ENCODE results near the gene PLCL1. TPM values are rescaled to one million over a fixed set of nuclear protein-coding genes. Genes with fewer than 3 reads are reported as not detected.

The PLCL1 gene
- total RNA-seq, 1 donor from 2014 or later, result 2.5 TPM

DNA sequence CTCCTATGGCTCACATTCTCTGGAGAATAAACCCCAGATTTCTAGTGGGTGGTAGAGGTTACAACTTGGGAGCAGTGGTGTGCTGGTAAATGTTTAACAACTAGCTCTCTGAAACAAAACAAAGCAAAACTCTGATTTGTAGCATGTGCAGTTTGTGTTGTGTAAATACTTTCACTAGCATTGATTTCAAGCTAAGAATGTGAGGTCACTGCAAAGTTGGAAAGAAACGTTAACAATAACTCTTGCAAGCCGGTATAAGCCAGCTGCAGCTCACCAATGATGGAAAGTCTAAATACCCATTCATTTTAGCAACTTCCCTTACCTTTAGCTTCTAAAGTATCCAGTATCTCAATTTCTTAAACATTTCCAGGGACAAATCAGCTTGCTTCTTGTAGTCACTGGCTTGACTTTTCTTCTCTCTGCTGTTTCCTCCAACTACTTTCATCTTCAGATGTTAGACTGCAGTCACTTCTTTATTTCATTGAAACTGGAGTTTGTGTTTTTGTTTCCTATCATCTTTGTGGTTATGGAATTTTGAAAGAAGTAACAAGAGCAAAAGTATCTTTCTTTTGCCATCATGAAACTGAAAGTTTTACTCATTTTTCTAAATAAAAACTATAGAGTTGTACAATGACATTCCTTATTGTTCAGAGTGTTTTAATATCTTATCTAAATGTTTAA lies 140.2 kb downstream of the PLCL1 start:
- intact Hi-C loops (cut with micrococcal nuclease), result no loop called here

DNA sequence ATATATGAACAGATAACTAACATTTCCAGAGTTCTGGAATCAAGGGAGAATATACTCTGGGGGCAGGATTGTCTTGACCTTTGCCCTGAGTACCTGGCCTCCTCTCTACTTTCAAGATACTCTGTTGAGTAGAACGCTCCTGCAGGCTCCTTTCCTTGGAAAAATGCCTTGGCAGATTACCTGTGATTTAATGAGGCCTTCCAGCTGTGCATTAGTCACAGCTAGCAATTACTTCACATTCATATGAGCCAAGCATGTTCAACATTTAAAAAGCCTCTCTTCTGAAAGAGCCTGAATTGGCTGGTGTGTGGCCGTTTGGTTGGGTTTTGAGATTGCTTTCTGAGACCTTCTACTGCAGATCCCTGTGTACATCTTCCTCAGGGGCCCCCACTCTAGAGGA lies 142.2 kb downstream of the PLCL1 start:
- intact Hi-C loops (cut with micrococcal nuclease), result no loop called here

DNA sequence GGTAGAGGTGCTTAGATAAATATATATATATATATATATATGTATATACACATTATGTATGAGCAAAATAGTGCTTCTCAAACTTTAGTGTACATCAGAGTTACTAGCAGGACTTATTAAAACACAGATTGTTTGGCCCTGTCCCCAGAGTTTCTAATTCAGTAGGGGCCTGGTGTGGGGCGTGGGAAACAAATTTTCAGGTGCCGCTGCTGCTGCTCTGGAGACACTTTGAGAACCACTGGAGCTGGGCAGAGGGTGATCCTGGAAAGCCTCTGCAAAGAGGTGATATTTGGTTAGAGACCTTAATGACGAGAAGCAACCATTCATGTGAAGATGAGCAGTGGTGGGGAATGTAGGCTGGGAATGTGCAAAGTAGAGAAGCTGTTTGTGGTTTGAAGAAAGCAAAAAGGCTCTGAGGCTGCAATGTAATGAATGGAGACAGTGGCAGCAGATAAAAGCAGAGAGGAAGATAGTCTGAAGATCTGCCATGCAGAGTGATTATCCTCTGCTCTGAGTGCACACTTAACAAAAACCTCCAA lies 142.9 kb downstream of the PLCL1 start:
- intact Hi-C loops (cut with micrococcal nuclease), result no loop called here

DNA sequence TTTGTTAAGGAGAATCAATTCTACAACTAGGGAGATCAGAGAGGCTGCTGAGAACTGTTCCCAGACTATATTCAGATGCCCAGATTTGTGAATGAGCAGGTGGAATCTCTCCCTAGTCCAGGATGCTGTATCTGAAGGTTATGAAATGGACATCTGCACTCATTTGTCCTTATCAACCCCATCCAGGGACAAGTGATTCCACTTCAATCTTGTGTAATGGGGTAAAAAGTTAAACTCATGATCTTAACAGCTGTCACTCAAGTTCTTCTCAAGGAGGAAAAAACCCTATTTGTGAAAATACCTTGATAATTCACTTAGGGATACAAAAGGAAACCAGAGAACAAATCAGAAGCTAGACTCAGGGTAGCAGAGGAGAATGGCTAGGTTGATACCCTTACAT lies 144.8 kb downstream of the PLCL1 start:
- intact Hi-C loops (cut with micrococcal nuclease), result no loop called here

DNA sequence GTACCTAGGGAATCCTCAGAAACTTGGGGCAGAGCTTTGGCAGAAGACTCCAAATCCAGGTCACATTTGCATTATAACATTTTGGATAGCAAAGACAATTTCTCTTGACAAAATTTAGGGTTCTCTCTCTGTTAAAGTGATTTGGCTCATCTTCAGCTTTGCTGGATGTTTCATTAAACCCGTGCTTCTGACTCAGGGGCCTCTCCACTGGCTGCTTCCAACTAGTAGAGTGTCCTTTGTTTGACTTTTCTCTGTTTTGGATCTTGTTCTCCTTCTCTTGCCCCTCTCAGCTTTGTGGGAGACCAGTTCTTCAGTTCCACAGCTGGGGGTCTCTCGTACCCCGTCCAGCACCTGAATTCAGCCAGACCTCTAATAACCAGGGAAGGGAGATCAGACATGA lies 145.6 kb downstream of the PLCL1 start:
- intact Hi-C loops (cut with micrococcal nuclease), result no loop called here

DNA sequence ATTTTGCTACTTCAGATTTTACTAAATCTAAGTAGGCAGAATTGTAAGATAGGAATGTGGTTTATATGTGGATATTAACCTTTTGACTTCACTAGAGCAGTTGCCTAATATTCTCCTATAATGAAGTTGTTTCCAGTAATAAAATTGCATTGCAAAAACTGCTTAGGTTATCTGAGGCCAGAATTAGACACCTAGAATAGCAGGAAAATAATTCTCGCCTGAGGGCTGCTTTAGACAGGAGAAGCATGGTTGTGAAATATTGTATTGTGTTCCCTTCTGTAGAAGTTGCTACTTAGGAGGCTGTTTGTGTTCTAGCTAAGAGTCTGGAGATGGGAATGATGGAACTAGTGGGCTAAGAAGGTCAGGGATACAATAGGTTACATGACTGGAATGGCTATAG lies 146.3 kb downstream of the PLCL1 start:
- intact Hi-C loops (cut with micrococcal nuclease), result no loop called here

DNA sequence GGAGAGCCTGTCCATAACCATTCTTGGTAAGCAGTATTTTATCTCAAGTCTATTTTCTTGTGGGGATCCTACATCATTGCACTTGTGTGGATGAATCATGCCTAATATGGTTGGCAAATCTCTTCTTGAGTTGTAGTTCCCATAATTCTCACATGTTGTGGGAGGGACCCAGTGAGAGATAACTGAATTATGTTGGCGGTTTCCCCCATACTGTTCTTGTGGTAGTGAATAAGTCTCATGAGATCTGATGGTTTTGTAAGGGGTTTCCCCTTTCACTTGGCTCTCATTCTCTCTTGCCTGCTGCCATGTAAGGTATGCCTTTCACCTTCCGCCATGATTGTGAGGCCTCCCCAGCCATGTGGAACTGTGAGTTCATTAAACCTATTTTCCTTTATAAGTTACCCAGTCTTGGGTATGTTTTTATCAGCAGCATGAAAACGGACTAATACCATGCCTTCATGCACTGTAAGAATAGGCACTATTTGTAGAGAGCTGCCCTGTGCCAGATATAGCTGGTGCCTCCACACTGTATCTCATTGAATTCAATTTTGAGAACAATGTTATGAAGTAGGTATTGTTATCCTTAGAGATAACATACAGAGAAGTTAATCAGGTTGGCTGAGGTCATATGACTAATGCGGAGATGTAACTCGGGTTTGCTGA lies 148.3 kb downstream of the PLCL1 start:
- intact Hi-C loops (cut with micrococcal nuclease), result no loop called here

DNA sequence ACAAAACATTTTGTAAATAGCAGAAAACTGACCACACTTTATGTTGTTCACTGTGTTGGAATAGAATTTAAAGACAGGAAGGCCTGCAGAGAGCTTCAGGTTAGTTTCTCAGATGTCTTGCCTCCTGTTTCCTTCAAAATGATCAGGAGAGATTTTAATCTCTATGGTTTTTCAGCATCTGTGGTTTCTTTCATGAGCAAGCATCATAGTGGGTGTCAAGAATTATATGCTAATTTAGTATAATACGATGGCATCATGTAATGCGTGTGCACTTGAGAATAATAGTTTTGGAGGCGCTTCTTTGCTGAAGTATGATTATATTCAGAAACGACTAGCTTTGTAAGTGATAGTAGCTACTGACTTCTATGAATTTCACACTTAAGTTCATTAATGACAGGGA lies 149.9 kb downstream of the PLCL1 start:
- intact Hi-C loops (cut with micrococcal nuclease), result no loop called here

DNA sequence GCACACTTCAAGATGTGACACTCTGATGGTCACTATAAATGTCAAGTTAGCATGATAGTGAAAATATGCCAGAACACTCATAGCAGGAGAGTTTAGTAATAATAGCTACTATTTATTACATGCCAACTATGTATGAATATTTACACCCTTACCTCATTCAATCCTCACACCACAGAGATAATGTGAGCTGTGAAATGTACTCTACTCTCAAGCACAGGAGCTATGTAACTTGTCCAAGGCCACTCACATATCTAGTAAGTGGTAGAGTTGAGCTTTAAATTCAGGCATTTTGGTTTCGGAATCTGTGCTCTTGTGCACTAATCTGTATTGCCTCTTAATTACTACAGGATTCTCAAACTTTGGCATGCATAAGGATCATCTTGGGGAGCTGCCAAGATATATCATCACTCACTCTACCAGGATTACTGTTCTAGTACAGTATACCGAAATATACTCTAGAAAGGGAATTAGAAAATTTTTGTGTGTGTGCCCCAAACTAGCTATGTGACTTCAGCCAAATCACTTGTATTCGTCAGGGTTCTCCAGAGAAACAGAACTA lies 154.3 kb downstream of the PLCL1 start:
- intact Hi-C loops (cut with micrococcal nuclease), result no loop called here

DNA sequence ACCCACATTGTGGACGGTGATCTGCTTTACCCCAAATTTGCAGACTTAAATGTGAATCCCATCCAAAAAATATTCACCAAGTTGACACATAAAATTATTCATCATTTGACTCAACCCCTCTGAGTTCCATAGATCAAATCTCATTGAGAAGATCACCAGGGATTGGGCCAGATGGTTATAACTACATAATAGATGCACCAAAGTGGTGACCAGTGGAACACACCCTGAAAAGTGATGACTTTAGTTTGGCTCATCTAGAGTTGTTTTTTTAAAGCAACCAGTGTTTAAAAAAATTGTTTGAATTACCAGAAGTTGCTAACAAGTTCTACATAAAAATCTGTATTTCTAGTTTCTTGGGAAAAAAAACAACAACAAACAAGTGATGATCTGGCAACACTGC lies 155.0 kb downstream of the PLCL1 start:
- intact Hi-C loops (cut with micrococcal nuclease), result no loop called here

DNA sequence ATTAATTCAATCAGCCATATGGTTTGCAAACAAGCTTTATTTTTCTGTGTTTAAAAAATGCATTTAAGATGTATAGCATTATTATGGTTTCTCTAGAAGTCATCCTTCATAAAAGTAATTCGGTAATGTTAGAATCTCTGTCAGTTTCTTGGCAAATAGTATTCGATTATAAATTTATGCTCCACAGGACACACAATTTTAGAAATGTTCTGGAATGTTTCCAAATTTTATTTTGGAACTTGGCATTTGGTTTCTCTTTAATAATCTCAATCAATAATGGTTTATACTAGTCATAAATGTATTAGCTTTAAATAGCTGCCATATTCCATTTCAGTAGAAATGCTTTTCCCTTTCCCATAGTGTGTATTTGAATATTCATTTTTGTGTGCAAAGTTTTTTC lies 156.4 kb downstream of the PLCL1 start:
- intact Hi-C loops (cut with micrococcal nuclease), result no loop called here

DNA sequence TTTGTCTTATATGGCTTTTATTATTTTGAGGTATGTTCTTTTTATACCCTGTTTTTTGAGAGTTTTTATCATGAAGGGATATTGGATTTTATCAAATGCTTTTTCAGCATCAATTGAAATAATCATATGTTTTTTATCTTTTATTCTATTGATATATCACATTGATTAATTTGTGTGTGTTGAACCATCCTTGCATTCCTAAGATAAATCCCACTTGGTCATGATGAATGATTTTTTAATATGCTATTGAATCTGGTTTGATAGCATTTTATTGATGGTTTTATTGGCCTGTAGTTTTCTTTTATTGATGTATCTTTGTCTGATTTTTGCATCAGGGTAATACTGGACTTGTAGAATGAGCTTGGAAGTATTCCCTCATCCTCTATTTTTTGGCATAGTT lies 160.3 kb downstream of the PLCL1 start:
- intact Hi-C loops (cut with micrococcal nuclease), result no loop called here

DNA sequence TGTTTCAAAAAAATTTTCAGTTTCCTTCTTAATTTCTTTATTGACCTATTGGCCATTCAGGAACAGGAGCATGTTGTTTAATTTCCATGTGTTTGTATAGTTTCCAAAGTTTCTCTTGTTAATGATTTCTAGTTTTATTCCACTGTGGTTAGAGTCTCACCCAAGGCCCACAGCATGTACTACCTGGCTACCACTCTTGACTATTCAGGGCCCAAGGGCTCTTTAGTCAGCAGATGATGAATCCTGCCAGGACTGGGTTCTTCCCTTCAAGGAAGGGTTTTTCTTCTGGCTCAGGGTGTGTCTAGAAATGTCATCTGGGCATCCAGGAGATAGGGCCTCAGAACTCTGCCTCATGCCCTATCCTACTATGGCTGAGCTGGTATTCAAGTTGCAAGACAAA lies 161.4 kb downstream of the PLCL1 start:
- intact Hi-C loops (cut with micrococcal nuclease), result no loop called here

DNA sequence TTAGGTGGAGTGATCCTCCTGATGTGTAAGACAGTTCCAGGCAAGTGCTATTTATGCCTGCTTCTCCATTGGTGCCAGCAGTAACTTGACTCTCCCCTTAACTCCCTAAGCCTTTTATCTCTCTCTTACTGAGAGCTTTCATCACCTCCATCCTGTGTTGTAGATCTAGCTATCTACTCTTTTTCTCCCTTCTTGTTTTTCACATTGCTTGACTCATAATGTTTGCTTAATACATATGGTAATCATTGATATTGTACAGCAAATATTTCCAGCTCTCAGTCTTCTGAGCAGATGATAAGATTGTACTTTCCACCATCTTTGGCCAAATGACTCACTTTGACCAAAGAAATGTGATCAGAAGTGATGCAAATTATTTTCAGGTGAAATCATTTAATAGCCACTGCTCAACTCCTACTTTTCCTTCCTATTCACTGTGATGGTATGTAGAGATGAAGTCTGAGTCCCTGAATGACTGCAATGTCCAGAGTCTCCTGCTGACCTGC lies 165.0 kb downstream of the PLCL1 start:
- intact Hi-C loops (cut with micrococcal nuclease), result no loop called here

DNA sequence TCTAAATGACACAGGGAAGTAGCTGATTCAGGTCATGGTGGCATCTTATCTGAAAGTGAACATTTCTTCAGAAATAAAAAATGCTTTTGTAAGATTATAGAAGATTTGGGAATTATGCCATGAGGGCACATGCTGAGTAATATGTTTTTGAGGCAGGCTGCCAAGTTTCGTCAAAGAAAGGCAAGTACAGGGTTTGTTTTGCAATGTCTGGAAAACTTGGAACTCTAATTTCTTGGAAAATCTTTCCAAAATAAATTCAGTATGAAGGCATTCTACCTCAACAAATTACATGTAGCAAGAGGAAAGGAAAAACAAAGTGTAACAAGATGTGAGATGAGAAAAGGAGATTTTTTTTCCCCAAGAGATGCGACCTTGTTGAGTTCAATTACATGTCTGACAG lies 167.7 kb downstream of the PLCL1 start:
- intact Hi-C loops (cut with micrococcal nuclease), result no loop called here

DNA sequence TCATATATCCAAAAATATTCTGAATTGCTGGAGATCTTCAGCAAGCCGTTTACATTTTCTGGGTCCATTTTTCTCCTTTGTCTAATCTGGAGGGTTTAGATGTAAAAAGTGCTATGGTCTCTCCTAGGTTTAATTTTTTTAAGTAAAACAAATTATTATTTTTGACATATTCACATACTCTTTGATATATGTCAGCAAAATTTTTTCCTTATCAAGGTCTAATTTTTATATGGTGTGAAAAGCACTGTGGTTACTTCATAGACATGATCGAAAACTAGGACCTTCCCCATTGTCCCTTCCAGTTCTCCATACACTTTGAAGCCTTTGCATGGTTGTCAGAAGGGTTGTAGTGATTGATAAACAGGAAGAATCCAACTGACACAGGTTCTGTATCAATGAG lies 168.2 kb downstream of the PLCL1 start:
- intact Hi-C loops (cut with micrococcal nuclease), result no loop called here

DNA sequence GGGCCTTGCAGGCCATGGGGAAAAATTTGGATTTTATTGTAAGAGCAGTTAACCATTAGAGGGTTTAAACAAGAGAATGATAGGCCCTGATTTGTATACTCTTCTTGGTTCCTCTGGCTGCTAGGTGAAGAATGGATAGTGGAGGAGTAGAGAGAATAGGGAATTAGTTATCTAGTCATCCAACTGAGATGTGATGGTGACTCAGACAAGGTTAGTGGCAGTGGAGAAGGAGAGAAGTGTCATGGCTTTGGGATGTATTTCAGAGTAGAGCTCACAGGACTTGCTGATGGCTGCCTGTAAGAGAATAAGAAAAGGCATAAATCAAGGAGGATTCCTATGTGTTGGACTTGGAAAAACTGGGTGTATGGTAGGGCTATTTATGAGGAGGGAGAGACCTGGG lies 169.4 kb downstream of the PLCL1 start:
- intact Hi-C loops (cut with micrococcal nuclease), result no loop called here

DNA sequence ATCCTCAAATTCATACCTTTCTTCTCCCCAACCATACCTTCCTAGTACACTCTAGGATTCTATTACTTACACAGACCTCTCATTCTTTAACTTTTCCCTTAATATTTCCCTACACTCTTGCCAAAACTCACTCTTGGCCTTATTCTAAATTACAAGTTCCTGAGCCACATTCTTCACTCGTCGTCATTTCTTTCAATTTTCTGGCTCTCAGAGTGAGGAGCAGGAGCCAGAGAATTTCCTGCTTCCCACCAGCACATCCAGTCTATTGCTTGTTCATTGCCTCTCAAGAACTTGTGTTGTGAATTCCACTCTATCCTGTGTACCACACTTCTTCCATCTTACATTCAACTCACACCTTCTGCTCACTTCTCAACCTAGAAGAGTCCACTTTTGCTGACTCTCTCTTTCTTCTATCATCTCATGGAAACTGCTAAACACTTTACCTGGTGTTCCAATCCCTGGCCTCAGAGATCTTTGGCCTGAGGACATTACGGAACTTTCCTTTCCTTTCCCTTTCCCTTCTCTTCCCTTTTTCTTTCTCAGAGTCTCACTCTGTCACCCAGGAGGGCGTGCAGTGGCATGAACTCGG lies 171.6 kb downstream of the PLCL1 start:
- intact Hi-C loops (cut with micrococcal nuclease), result no loop called here

DNA sequence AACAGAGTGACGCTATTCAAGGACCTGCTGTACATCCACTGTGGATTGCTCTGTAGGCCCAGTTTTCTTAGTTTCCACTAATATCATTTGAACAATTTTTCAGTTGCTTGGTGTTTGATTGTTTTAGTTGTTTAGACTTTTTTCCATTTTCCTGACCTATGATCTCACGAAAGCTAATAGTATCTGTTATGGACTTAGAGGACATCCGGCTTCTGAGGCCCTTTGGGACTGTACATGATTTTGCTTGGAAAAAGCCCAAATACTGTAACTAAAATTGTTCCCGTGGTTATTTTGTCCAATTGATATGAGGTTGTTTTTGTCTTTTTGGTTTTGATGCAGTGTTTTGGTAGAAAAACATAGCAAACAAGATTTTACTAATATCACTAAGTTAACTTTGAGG lies 174.6 kb downstream of the PLCL1 start:
- intact Hi-C loops (cut with micrococcal nuclease), result no loop called here

DNA sequence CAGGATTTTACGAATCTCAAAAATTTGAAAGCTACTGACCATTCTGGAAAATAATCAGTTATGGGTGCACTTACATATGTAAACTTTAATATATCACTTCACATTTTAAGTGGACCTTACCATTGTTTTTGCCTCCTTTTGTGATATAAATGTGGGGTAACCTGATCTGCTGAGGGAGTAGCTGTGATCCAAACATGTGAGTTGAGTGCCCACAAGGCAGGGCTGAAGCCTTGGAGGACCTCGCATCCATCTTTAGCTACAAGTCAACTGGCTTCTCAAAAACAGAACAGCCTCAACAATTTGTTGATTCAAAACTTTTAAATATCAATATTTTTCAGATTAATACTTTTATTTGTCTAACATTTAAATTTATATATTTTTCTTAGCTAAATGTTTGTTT lies 178.2 kb downstream of the PLCL1 start:
- intact Hi-C loops (cut with micrococcal nuclease), result no loop called here

DNA sequence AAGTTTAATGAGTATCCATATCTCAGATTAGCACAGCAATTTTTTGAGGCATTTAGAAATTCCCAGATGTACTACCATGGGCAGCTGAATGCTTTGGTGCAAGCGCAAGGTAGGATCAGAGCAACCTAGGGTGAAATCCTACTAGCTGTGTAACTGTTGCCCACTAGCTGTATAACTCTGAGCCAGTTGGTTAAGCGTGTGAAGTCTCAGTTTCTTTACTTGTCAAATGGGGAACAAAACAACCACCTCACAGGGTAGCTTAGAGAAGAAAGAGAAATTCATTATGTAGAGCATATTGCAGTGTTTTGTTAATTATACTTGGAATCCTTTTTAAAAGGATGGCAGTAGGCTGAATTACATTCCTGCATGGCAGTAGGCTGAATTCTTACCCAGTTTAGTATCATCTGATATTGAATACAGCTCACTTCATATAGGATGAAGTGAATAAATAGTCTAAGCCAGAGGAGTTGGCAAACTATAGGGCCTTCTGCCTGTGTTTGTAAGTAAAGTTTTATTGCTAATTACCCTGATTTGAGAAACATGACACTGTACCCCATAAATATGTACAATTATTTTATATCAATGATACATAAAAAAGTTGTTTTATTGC lies 180.7 kb downstream of the PLCL1 start:
- intact Hi-C loops (cut with micrococcal nuclease), result no loop called here

DNA sequence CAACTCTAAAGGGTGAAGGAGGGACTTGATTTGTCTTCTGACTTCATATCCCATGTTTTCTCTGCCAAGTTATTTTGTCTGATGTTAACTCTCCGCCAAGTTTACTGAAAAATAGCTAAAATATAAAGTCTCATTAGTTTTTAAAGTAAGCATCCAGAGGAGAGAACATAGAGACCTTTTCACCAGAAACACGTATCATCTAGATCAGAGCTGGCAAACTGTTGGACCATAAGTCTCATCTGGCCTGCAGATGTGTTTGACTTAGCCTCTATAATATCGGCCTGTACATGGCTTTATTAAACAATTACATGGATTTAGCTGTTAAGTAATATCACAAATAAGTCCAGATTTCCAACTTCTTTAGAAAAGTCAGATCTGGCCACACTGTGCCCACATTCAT lies 182.6 kb downstream of the PLCL1 start:
- intact Hi-C loops (cut with micrococcal nuclease), result no loop called here
